ENCODE results near the gene LIPG. TPM values are rescaled to one million over a fixed set of nuclear protein-coding genes. Genes with fewer than 3 reads are reported as not detected.

Gene LIPG
- total and polyA plus RNA-seq, 2 of the 13 experiments (the other 11 are each of a cell fraction or from before 2014, with no cell fraction given): 0.96 to 10.8 TPM

- Histone ChIP-seq H3K27me3 (ENCODE audit: control insufficient read depth in 1 of 2, insufficient read depth in 2 of 2, low read length in 2 of 2) (no peaks in the 10 kb centered on the region), H3K79me2 (ENCODE audit: insufficient read depth, low read length) (no peaks in the 10 kb centered on the region), H3K9ac (ENCODE audit: insufficient read depth, low read depth, low read length) (no peak overlapping the region), H3K9me3 (ENCODE audit: low read length) (no peaks in the 10 kb centered on the region), H2AFZ (ENCODE audit: low read length) (no peak overlapping the region), H3K36me3 (replicated peaks in 1 of 2; ENCODE audit: control insufficient read depth in 1 of 2, insufficient read depth in 2 of 2, low read length in 2 of 2) (no peaks in the 10 kb centered on the region), H3K4me2 (ENCODE audit: low read depth, low read length) (no peak overlapping the region), H3K4me1 (ENCODE audit: insufficient read depth, low read length) (peaks cover 51% of the 10 kb centered on the region), H3K27ac (ENCODE audit: extremely low read length, insufficient read depth, low read length) (no peak overlapping the region), H3K4me3 (replicated peaks in 1 of 3; ENCODE audit: insufficient read depth in 1 of 3, low read depth in 2 of 3, low read length in 3 of 3) (no peak overlapping the region), H4K20me1 (ENCODE audit: insufficient read depth, low read length) (no peaks in the 10 kb centered on the region)
- no peak for TF ChIP-seq TOPORS (CRISPR knock-in tag; IDR thresholded peaks at IDR 0.05)
- ATAC-seq: no peak
- WGBS (ENCODE audit: low lambda C conversion rate): 86% methylated on average over 10 of the region's 10 CpGs
- CTCF ChIA-PET (ENCODE audit: low intra/inter-chr PET ratio, low total read pairs): no interaction called here
- DNase-seq (ENCODE audit: low spot score): no peak
- in situ Hi-C loops (cut with HindIII; ENCODE audit: extremely low pct_ligation_motif_present, low pct_unique_long_range_greater_than_20kb) (no loop called here), intact Hi-C loops (cut with micrococcal nuclease; ENCODE audit: unreplicated experiment) (loop anchor here (10.0 kb wide), 1 partner anchor 92 kb away; no protein-coding TSS in a partner anchor)
- BruUV-seq (replicated peaks): no TSS peak
- FAIRE-seq: no peak
- POLR2A ChIA-PET: no interaction called here
These were observed 70.7 kb downstream of the LIPG start for GRCh38 chr18:49632588-49632987.

GRCh38 chr18:49638209-49638785 lies 76.4 kb downstream of the LIPG start:
- ChIA-PET CTCF (ENCODE audit: low intra/inter-chr PET ratio, low total read pairs) (no interaction called here), POLR2A (interaction anchor here (0.6 to 1.5 kb wide), 3 partner anchors 8 to 173 kb away, joined by 3 to 7 read pairs (median 3); no protein-coding TSS in a partner anchor)
- Histone ChIP-seq H3K27me3 (ENCODE audit: control insufficient read depth in 1 of 2, insufficient read depth in 2 of 2, low read length in 2 of 2) (no peaks in the 10 kb centered on the region), H2AFZ (ENCODE audit: low read length) (peak overlapping the region; percentile 23), H3K4me2 (ENCODE audit: low read depth, low read length) (peak overlapping the region; percentile 73), H3K9ac (ENCODE audit: insufficient read depth, low read depth, low read length) (peak overlapping the region; percentile 6; the same call in 1 of the 2 replicates), H3K36me3 (replicated peaks in 1 of 2; ENCODE audit: control insufficient read depth in 1 of 2, insufficient read depth in 2 of 2, low read length in 2 of 2) (no peaks in the 10 kb centered on the region), H3K27ac (ENCODE audit: extremely low read length, insufficient read depth, low read length) (peak overlapping the region; percentile 89), H3K79me2 (ENCODE audit: insufficient read depth, low read length) (no peaks in the 10 kb centered on the region), H3K9me3 (ENCODE audit: low read length) (no peaks in the 10 kb centered on the region), H3K4me1 (ENCODE audit: insufficient read depth, low read length) (peaks cover 38% of the 10 kb centered on the region), H3K4me3 (replicated peaks in 1 of 3; ENCODE audit: insufficient read depth in 1 of 3, low read depth in 2 of 3, low read length in 3 of 3) (0 out of 6 replicates have a peak overlapping the region, but pooled peaks of 1 of the 3 experiments have one; percentile 15), H4K20me1 (ENCODE audit: insufficient read depth, low read length) (no peaks in the 10 kb centered on the region)
- no TSS peak for BruUV-seq (replicated peaks)
- intact Hi-C loops (cut with micrococcal nuclease; ENCODE audit: unreplicated experiment): loop anchor here (10.0 kb wide), 1 partner anchor 87 kb away; no protein-coding TSS in a partner anchor
- DNase-seq (ENCODE audit: low spot score) (peak; percentile 83), ATAC-seq (peak; percentile 72), FAIRE-seq (peak; percentile 80)
- in situ Hi-C loops (cut with HindIII; ENCODE audit: extremely low pct_ligation_motif_present, low pct_unique_long_range_greater_than_20kb): no loop called here
- 0% methylated on average over 4 of the region's 4 CpGs for WGBS (ENCODE audit: low lambda C conversion rate)
- TF ChIP-seq NCOA2 (CRISPR knock-in tag; IDR thresholded peaks at IDR 0.05) (peak; percentile 69; the same call in 1 of the 2 replicates), POLR2AphosphoS5 (IDR thresholded peaks at IDR 0.05; ENCODE audit: low read depth, low read length) (no peak), BCL6 (CRISPR knock-in tag; IDR thresholded peaks at IDR 0.05) (peak; percentile 57; the same call in 1 of the 2 replicates), SCMH1 (CRISPR knock-in tag; IDR thresholded peaks at IDR 0.05; ENCODE audit: borderline replicate concordance) (no peak), ZFP62 (CRISPR knock-in tag; IDR thresholded peaks at IDR 0.05) (no peak), ZFP1 (CRISPR knock-in tag; IDR thresholded peaks at IDR 0.05) (0 out of 2 replicates have a peak, but pooled peaks have one; percentile 23), SRY (CRISPR knock-in tag; IDR thresholded peaks at IDR 0.05) (no peak), ZNF281 (CRISPR knock-in tag; IDR thresholded peaks at IDR 0.05; ENCODE audit: borderline replicate concordance) (no peak), KMT2B (CRISPR knock-in tag; IDR thresholded peaks at IDR 0.05) (no peak), FIP1L1 (IDR thresholded peaks at IDR 0.05; ENCODE audit: borderline replicate concordance, insufficient read depth, low read depth, low read length) (no peak), ZHX1 (CRISPR knock-in tag; IDR thresholded peaks at IDR 0.05; ENCODE audit: low read depth) (no peak), FOXP1 (IDR thresholded peaks at IDR 0.05) (no peak), FOXP1 (CRISPR knock-in tag; IDR thresholded peaks at IDR 0.05) (peak; percentile 18; the same call in 1 of the 2 replicates)
